Endothelial cell of umbilical vein (primary cell): ENCODE data around the gene PPP4R4.

Experiments
- EZH2 ChIP-seq: IDR thresholded peaks from 2 replicates; pipeline ENCODE4 v1.6.1; 2012; ENCODE audit warnings: borderline replicate concordance, low read depth, mild to moderate bottlenecking, moderate library complexity, low read length, inconsistent platforms; ENCODE audit not compliant: severe bottlenecking
- GATA2 ChIP-seq: IDR thresholded peaks from 2 replicates; pipeline ENCODE4 v1.7.0; 2011; ENCODE audit warnings: low read depth, mild to moderate bottlenecking, moderate library complexity, mixed read lengths, low read length; ENCODE audit not compliant: insufficient read length, insufficient read depth
- JUN ChIP-seq: IDR thresholded peaks from 2 replicates; pipeline ENCODE4 v1.6.1; 2011; ENCODE audit warnings: borderline replicate concordance, low read depth; ENCODE audit not compliant: insufficient read length, insufficient read depth
- POLR2A ChIP-seq: IDR thresholded peaks from 2 replicates; pipeline ENCODE4 v1.6.1; 2012; ENCODE audit warnings: low read depth, mild to moderate bottlenecking, control low read depth, low read length
- POLR2AphosphoS5 ChIP-seq: IDR thresholded peaks from 2 replicates; pipeline ENCODE4 v1.6.1; 2012; ENCODE audit warnings: low read depth, mild to moderate bottlenecking, control low read depth, low read length, moderate library complexity; ENCODE audit not compliant: insufficient read depth
- TF ChIP-seq, protein P1 (sequence below), 2 donors: IDR thresholded peaks; 1 replicate in 1 of 2; 2 replicates in 1 of 2; pipeline ENCODE4 v1.5.1; 2011; ENCODE audit warnings: low read length in 2 of 2, mild to moderate bottlenecking in 2 of 2, moderate library complexity in 2 of 2, control low read depth in 1 of 2, inconsistent platforms in 1 of 2, low read depth in 1 of 2; ENCODE audit not compliant: insufficient read depth in 1 of 2; ENCODE audit errors: extremely low read depth in 1 of 2
- TF ChIP-seq, protein P2 (sequence below): IDR thresholded peaks from 2 replicates; pipeline ENCODE4 v1.6.1; 2011; ENCODE audit not compliant: insufficient read depth, insufficient read length

DNA sequence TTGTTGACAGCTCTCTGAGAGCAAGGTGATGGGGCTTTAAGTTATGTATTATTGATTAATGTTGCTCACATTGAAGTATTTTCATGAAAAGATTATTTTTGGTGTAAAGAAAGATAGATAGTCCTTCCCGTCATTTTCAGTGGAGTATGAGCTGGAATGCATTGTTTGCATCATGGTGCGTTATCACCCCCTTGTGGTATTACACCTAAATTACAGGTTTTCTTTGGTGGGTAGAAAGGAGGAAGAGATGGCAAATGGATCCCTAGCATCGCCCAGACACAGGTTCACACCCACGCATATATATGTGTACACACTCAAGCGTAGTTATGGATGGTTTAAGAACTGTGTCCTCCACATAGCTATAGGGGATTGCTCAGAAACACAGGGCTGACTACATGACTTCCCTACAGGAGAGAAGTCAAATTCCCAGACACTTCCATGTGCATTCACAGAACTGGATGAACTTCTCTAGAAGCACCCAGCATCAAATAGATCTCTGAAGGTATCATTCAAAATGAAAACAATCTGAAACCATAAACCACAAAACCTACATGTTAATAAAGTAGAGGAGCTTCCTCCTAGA lies 133.4 kb downstream of the PPP4R4 start:
- TF ChIP-seq, protein P1, sequence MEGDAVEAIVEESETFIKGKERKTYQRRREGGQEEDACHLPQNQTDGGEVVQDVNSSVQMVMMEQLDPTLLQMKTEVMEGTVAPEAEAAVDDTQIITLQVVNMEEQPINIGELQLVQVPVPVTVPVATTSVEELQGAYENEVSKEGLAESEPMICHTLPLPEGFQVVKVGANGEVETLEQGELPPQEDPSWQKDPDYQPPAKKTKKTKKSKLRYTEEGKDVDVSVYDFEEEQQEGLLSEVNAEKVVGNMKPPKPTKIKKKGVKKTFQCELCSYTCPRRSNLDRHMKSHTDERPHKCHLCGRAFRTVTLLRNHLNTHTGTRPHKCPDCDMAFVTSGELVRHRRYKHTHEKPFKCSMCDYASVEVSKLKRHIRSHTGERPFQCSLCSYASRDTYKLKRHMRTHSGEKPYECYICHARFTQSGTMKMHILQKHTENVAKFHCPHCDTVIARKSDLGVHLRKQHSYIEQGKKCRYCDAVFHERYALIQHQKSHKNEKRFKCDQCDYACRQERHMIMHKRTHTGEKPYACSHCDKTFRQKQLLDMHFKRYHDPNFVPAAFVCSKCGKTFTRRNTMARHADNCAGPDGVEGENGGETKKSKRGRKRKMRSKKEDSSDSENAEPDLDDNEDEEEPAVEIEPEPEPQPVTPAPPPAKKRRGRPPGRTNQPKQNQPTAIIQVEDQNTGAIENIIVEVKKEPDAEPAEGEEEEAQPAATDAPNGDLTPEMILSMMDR (IDR thresholded peaks at IDR 0.05; ENCODE audit: extremely low read depth in 1 of 2, insufficient read depth in 1 of 2, low read depth in 1 of 2, low read length in 2 of 2), result no peak
- TF ChIP-seq EZH2 (no peak), POLR2A (no peak), JUN (no peak), GATA2 (no peak), POLR2AphosphoS5 (no peak)
- TF ChIP-seq, protein P2, sequence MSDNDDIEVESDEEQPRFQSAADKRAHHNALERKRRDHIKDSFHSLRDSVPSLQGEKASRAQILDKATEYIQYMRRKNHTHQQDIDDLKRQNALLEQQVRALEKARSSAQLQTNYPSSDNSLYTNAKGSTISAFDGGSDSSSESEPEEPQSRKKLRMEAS, result no peak
